Stimulated activated CD8-positive, alpha-beta memory T cell treated with anti-CD3 and anti-CD28 coated beads, Interleukin-4, amount 100 ng/mL, for 4 hours (primary cell): ENCODE results near the gene LRRC4C.
"Not testable (repeated sequence)": the region's sequence is repeated elsewhere in the genome, so short reads cannot be mapped to it uniquely, and the experiment has no call there.

Source experiments
- DNase-seq, 2 donors: peaks; one replicate each; pipeline ENCODE4 v3.0.0-alpha.2; 2020; ENCODE audit warnings: low read depth in 2 of 2, low spot score in 1 of 2

The LRRC4C gene

GRCh38 chr11:40522080-40522479 lies 937.4 kb downstream of the LRRC4C start:
- DNase-seq, result not testable (repeated sequence)

DNA sequence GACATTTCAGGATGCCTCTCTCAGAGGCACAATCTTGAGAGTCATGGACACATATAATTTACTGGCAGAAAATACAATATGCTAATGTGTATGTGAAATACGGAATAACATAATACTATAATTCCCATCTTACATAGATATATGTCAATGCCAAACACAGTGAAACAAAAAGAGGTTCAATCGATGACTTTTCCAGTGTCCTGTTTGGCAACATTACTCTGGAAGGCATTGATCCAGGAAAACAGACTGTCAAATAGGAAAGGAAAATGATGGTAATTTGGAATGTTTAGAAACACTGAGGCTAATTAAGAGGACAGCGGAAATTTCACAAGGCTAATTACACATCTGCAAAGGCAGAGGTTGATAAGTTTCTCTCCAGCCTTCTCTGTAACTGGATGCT lies 942.3 kb downstream of the LRRC4C start:
- DNase-seq, result no peak

GRCh38 chr11:40514124-40514523 lies 945.3 kb downstream of the LRRC4C start:
- DNase-seq, result no peak

DNA sequence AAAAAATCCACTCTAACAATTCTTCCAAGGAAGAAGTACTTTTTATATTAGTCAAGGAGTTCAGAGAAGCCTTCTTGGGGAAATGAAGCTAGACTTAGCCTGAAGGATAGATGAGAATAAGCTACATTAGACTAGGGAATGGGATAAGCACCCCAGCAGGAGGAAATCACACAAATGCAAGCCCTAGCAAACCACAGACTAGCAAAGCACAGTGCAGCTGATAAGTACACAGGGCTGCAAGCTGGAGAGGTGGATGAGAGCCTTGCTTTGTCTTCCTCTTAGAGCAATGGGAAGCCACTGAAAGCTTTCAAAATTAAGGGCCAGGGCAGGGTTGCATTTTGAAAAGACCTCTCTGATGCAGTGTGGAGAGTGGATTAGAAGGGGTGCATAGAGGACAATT lies 946.2 kb downstream of the LRRC4C start:
- DNase-seq, result no peak

- DNase-seq, result no peak
Observed at GRCh38 chr11:40508303-40508702, 951.1 kb downstream of the LRRC4C start.

- no peak for DNase-seq
Observed at GRCh38 chr11:40506226-40506625, 953.2 kb downstream of the LRRC4C start.

GRCh38 chr11:40491341-40491740 lies 968.1 kb downstream of the LRRC4C start:
- DNase-seq, result no peak

- no peak for DNase-seq
Observed at GRCh38 chr11:40467771-40468170, 991.7 kb downstream of the LRRC4C start.

GRCh38 chr11:40445391-40445790 lies 1014.1 kb downstream of the LRRC4C start:
- no peak for DNase-seq

- no peak for DNase-seq
Observed at GRCh38 chr11:40444151-40444550, 1015.3 kb downstream of the LRRC4C start.

DNA sequence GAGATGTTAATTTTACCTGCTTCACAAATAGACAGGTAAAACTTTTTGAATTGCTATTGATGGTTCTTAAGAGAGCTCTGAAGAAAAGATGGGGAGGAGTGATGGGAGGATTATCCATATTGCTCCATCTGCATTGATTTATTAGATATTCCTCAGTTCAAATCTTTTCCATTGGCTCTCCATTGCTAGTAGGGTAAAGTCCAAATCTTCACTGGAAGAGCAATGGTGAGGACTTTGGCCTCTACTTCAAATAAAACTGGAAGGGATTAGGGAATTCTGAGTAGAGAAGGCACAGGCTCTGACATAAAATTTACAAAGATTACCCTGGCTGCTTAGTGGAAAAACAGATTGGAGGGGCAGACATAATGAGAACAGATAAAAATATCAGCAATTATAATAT lies 1024.1 kb downstream of the LRRC4C start:
- no peak for DNase-seq

DNA sequence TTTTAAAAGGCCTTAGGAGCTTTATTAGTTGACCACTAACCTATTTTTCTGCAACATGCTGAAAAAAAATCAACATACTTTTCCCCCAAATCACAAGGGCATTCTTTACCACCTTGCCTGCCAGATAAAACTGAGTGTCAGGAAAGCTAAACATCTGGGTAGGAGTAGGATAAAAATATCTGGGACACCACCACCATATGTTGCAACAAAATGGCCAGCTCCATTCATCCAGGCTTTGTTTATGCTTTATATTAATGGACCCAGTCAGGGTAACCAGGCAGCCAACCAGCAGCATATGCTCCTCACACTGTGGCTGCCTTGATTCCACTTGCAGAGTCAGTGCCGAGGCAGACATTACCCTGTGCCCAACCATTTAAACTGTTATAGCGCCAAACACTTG lies 1024.5 kb downstream of the LRRC4C start:
- no peak for DNase-seq

GRCh38 chr11:40432358-40432757 lies 1027.1 kb downstream of the LRRC4C start:
- DNase-seq, result no peak

GRCh38 chr11:40425168-40425567 lies 1034.3 kb downstream of the LRRC4C start:
- DNase-seq, result no peak

DNA sequence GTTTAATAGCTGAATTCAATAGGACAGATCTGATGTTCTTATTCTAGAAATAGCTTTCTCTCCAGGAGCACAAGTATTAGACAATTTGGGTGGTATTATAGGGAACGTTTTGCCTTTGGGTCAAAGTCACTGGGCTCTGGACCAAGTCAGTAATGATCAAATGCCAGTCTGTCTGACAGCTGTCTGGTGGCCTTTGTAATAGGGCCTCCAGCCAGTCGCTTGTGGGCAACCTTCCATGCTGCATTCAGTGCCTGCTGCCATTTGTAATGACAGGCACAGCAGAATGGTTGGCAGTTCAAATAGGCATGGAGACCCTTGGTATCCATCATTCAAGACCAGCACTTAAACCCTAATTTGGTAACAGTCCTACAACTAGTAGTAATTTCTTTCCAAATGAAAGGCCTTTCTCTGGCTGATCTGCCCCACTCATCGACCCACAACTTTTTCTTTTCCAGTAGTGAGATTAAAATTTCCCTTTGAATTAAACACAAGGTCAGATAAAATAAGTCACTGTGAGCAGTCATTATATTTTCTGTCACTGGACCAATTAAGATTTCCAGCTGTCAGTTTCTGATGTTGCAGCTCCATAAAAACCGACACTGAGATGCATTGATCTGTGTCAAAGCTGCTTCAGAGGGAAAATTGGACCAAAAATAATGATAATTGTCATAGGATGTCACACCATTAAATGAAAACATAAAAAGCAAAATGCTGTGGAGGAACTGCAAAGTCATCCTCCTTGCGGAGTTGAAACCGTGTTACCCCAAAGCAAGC lies 1038.1 kb downstream of the LRRC4C start:
- DNase-seq, result no peak

GRCh38 chr11:40417627-40418026 lies 1041.8 kb downstream of the LRRC4C start:
- no peak for DNase-seq

DNA sequence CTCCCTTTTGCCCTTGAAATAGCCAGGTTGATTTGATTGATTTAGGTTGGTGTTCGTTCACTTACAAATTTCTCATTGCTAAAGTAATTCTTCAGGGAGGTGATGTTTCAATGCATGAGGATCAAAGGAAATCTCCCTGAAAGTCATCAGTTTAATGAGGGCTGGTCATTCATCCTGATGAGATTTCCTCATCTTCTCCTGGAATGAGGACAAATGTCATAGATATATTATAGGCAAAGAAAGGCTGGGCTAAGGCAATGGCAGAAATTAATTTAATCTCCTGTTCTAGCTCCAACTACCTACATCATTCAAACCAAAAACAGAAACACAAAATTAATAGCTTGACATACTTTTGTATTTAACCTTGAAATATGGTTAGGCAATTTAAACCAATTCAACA lies 1052.1 kb downstream of the LRRC4C start:
- no peak for DNase-seq

DNA sequence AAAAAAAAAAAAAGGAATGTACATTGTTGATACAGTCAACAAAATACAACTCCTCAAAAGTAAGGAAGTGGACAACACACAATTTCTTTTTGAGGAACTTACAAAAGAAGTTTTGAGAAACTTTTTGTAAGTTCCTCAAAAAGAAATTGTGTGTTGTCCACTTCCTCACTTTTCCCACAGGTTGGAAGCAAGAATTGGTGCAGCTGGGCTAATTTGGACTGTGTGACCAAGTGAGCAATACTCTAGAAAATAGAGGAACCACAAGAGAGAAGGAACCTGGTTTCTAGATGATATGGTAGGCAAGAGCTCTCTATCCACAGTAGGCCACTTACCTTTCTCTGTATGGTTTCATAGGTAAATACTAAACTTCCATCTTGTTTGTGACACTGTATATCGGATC lies 1053.8 kb downstream of the LRRC4C start:
- DNase-seq, result no peak

DNA sequence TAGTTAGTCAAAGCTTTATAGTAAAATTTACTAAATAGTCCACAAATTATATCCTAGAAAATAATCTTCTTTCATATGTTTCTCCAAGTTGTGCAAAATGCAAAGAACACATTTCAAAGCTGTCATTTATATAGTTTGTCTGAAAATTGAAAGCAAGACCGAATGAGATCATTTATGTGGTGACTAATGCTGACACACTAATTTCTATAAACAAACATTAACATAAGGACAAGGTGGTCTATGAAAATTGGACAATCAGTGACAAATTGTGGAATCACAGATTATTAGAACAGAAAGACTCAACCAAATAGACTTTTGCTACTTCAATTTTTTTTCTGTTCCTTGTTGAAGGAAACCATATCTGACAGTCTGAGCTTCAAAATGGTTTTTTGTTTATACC lies 1056.1 kb downstream of the LRRC4C start:
- no peak for DNase-seq

DNA sequence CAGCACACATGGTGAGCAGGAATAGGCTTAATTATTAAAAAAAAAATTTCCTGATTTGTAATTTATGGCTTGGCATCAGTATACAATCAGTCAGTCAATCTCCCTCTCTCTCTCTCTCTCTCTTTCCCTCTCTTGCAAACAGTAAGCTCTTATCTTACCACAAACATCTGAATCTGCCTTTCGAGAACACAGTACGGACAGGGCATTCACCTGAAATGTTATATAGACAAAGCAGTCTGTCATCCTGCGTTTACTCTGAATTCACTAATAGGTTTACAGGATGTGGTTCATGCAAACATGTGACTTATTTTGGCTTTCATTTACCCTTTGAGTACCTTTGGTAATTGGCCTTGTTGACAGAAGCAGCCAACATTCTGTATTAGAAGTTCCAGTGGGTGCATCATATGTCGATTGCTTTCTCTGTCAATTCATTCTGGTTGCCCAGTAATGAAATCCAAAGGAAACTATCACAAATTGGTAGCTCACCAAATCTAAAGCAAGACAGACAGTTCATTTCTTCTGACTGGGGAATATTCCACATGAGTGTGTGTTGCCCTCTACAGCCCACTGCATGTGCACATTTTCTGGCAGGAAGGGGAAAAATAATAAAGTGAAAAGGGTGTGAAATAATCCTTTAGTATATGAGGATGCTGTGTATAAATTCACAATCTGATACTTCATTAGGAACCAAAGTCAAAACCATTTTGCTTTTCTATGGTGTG lies 1058.2 kb downstream of the LRRC4C start:
- DNase-seq, result no peak

DNA sequence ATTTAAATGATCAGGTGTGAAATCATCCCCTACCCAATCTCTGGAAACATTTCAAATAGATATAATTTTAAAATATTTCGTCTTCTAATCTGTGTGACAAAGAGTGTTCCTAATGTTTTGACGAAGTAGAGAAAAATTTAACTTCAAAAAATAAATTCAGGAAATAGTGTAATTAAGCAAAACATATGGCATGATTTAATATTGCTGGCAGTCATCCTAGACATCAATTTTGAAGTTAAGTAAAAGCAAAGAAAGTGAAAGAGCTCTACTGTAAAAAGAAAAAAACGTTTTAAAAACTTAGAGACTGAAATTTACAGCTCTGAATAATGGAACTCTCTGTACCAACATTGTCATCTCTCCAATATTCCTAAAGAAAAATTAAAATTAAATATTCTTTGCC lies 1062.3 kb downstream of the LRRC4C start:
- no peak for DNase-seq

DNA sequence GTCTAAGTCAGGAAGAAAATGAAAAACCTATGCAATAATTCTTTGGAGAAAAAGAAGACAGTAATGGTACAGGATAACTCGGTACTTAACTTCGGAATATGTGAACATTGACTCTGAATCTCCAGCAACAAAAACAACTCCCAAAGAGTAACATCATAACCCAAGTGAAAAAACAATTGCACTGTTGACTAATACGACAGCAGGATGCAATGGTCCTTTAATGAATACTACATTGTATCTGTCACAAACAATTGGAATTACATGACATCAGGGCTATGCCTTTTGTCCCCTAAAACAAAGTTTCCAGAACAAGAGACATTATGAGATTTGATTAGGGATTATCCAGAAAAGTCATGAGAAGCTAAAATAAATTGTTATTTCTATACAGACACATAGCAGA lies 1065.9 kb downstream of the LRRC4C start:
- DNase-seq, result no peak

- DNase-seq, result no peak
Observed at GRCh38 chr11:40391679-40392078, 1067.8 kb downstream of the LRRC4C start.
